Spleen (tissue), 7 donors: Measurements from ENCODE around the gene PTCH1.

Experiments
- POLR2A ChIP-seq, 3 donors: fragments of 450-650 bp; IDR thresholded peaks; one replicate each; pipeline ENCODE4 v1.5.1; 2017; ENCODE audit warnings: antibody characterized with exemption in 3 of 3, mild to moderate bottlenecking in 1 of 3
- TF ChIP-seq, protein P1 (sequence below), 11 experiments: fragments of 200-600 bp in 7 of 11; fragments of 450-650 bp in 4 of 11; sonication (generic) in 4 of 11; IDR thresholded peaks in 8 of 11; conservative IDR thresholded peaks in 3 of 11; 1 replicate in 7 of 11; 2 replicates in 4 of 11; pipeline versions ENCODE4 v1.4.0 to v1.8.0; 2016 to 2021; ENCODE audit warnings: antibody characterized with exemption in 11 of 11, inconsistent platforms in 4 of 11, mild to moderate bottlenecking in 1 of 11
- donor health status: DM: no; HTN: no; CAD: no; lungs with moderate emphysema.
- donor health status: DM: no; HTN: no; CAD: no.
- donor health status: DM: no; HTN: no; CAD: no.

DNA sequence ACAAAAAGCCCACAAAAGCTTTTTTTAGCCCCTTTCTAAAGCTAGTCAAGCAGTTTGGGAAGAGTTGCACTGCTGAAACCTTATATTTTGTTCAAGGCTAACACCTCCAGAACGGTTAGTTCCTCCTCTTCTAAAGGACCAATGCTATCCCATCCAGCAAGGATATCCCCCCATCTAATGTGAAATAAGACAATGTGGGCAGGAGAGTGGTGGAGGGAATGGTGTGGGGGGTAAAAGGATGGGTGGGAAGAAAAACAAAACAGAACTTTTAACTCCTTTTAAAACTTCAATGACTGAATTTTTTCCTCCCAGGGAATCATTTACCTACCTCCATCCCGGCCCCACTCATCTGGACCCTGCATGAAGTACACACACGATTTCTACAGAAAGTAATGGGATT lies 21.2 kb downstream of the PTCH1 start:
- no peak for TF ChIP-seq POLR2A (IDR thresholded peaks at IDR 0.05)
- TF ChIP-seq, protein P1, sequence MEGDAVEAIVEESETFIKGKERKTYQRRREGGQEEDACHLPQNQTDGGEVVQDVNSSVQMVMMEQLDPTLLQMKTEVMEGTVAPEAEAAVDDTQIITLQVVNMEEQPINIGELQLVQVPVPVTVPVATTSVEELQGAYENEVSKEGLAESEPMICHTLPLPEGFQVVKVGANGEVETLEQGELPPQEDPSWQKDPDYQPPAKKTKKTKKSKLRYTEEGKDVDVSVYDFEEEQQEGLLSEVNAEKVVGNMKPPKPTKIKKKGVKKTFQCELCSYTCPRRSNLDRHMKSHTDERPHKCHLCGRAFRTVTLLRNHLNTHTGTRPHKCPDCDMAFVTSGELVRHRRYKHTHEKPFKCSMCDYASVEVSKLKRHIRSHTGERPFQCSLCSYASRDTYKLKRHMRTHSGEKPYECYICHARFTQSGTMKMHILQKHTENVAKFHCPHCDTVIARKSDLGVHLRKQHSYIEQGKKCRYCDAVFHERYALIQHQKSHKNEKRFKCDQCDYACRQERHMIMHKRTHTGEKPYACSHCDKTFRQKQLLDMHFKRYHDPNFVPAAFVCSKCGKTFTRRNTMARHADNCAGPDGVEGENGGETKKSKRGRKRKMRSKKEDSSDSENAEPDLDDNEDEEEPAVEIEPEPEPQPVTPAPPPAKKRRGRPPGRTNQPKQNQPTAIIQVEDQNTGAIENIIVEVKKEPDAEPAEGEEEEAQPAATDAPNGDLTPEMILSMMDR (IDR thresholded peaks at IDR 0.05 in 8 of 11, conservative IDR thresholded peaks at IDR 0.05 in 3 of 11): no peak
